Jurkat, Clone E6-1 (cell line): ENCODE data around the gene JAZF1.
A peak's percentile ranks its signal among the peaks of the same experiment; 100 is the strongest.

ENCODE experiments used
- DNase-seq: peaks from one replicate; pipeline ENCODE4 v3.0.0-alpha.2; 2011; ENCODE audit warnings: low read depth, low spot score
- H3K4me3 ChIP-seq: 2 replicates; pipeline ENCODE4 v1.5.1; 2011; ENCODE audit warnings: mild to moderate bottlenecking, low read length, control low read depth, moderate library complexity

Gene JAZF1

DNA sequence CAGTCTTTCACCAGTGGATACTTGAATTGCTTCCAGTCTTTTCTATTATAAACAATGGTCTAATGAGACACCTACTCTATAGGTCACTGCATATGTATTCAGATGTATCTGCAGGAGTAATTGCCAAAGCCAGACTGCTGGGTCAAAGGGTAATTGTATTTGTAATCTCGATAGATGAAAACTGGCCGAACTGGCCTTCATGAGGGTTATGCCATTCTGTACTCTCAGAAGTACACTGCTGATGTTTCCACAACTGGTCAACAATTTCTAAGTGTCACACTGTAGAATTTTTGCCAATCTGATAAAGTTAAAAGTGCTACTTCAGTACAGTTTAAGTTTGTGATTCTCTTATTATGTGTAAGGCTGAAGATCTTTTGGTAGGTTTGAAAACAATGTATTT, 64.6 kb downstream of the JAZF1 start:
- no peak for DNase-seq
- H3K4me3 ChIP-seq: no peak overlapping the region

DNA sequence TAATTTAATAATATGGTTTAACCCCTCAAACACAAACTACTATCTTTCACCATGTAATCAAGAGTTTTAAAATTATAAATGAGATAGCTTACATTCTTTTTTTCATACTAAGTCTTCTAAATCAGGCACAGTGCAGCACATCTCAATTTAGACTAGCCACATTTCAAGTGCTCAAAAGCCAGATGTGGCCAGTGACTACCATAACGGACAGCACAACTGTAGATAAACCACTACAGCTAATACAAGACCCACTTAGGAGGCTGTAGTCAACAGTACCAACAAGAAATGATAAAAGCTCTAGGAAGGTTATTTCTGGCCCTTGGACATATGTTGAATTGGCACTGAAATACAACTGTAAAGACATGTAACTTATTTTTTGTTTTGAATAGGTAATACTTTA, 65.3 kb downstream of the JAZF1 start:
- DNase-seq: no peak
- no peak overlapping the region for H3K4me3 ChIP-seq

DNA sequence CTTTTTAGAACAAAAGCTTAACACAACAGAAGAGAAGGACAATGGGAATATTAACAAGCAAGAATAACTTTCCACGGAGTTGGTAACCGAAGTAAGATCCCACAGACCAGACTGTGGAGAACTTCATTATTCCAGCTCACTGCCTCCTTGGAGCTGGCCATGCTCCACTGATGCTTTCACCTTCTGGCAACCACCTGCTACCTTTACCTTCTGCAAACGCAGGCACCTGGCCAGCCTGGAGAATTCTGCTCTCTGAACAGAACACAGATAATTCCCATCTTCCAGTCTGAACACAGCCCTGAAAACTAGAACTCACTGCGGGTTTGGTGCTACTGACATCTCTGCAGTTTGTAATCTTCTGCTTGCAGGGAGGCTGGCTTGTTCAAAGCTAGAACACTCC, 66.5 kb downstream of the JAZF1 start:
- DNase-seq: no peak
- H3K4me3 ChIP-seq: no peak overlapping the region

DNA sequence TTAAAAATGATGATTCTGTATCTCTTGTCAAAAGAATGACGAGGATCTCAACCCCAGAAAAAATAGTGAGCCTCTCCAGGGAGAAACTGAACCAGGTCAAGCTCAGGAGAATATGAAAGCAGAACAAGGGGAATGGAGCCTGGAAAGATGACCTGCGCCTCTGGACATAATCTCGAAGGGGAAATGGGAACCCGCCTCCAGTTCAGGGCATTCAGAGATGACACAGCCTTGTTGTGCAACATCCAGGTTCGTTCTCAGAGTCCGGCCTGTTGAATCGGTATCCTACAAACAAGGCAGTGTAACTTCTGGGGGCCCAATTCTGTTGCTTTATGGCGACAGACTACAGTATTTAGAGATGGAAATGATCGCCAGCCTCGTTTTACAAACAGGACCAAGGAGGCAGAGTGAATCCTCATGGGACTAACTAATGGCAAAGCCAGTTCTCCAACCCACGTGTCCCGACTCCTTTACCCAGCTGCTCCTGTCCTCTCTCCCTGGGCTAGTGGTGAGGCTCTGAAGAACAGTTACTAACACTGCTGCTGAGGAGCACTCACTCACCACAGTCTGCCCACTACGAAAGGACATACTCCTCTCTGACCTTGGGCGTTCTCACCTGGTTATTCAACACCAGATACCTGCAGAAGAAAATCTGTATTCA, 67.6 kb downstream of the JAZF1 start:
- no peak overlapping the region for H3K4me3 ChIP-seq
- no peak for DNase-seq

DNA sequence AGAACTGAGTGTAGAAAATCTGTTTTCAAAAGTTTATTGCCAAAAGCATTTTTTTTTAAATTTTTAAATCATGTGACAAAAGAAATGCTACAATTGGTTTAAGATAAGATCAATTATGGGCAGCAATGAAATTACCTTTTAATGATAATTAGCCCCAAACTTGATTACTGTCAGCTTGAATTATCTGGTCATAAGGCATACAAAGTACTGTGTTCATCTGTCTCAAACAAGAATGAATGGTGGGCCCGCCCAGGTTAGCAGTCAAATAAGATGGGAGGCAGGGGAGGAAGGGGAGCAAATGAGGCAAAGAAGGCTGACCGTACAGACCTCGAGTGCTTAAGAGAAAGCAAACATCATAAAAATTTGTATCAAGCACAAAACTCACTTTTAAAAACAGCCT, 68.1 kb downstream of the JAZF1 start:
- no peak for DNase-seq
- H3K4me3 ChIP-seq: no peak overlapping the region

DNA sequence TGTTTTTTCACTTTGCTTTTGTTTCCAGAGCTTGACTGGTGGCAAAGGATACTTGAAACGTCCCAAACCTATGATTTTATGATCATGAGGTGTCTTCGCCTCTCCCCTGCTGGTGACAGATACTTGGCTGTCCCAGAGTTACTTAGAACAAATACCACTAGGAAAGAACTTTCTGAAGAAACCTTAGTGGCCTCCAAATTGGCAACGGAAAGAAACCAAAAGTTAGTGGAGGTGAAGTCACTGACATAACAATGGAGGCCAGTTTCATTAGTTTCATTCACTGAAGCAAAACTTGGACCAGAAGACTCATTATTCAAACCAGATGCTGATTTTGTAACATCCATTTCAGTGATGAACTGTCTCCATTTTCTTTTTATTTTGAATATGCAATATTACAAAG, 68.6 kb downstream of the JAZF1 start:
- H3K4me3 ChIP-seq: no peak overlapping the region
- DNase-seq: no peak

DNA sequence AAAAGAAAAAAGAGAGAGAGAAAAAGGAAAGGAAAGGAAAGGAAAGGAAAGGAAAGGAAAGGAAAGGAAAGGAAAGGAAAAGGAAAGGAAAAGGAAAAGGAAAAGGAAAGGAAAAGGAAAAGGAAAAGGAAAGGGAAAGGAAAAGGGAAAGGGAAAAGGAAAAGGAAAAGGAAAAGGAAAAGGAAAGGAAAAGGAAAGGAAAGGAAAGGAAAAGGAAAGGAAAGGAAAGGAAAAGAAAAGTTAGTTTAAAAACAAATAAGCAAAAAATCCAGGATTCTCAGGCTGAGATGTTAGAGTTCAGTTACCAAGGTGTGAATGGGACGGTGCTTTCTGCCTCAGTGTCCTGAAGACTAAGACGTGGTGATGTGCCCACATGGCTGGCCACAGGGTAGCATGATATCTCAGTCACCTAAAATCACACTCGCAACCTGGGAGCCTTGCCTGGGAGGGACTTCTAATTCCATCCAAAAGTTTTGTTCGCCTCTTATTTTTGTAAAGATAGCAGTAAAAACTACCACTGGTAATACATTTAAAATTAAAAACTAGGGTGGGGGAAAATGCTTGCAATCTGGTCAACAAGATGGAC, 70.1 kb downstream of the JAZF1 start:
- no peak for DNase-seq
- H3K4me3 ChIP-seq: no peak overlapping the region

DNA sequence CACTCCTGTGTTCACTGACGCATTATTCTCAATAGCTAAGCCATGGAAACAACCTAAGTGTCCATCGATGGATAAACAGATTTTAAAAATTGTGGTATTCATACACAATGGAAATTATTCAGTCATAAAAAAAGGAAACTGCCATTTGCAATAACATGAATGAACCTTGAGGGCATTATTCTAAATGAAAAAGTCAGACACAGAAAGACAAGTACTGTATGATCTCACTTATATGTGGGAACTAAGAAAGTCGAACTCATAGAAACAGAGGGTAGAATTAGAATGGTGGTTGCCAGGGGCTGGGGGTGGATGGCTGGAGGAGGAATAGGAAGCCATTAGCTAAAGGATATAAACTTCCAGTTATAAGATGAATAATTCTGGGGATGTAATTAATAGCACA, 71.8 kb downstream of the JAZF1 start:
- no peak overlapping the region for H3K4me3 ChIP-seq
- DNase-seq: no peak

DNA sequence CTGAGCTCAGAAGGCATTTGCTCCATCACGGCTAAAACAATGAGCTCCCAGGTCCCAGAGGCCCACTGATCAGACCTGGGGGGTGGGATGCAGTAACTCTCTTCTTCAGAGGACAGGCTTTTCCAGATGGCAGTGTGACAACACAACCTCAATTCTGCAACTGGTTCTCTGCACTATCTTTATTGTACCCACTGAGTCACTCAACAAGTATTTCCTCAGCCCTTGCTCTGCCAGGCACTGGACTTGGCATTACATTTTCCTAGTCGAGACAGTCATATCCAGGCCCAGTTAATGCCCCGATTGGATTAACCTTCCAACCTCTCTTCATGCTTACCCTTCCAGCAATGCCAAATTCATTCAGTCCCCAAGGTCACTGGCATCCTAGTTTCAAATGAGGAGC, 72.6 kb downstream of the JAZF1 start:
- DNase-seq: no peak
- no peak overlapping the region for H3K4me3 ChIP-seq

DNA sequence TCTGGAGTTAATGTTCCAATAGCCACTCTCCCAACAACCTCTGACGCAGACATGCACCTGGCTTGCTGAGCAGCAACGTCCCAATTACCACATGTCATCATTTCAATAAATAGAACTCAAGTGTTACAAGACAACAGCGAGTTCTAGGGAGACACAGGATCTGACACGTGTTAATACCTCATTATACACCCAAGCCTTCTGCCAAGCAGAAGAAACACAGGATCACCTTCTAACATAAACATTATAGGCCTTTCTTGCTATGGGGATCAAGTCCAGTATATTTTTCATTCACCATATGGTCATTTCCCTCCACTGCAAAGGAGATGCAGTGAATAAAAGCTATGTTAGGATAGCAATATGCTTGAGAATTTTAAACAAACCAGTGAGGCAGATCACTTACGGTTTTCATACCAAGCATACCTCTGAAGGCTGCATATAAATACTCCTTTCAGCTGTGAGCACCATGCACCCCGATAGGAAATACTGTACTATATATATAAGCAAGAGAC, 74.2 kb downstream of the JAZF1 start:
- no peak overlapping the region for H3K4me3 ChIP-seq
- DNase-seq: no peak

DNA sequence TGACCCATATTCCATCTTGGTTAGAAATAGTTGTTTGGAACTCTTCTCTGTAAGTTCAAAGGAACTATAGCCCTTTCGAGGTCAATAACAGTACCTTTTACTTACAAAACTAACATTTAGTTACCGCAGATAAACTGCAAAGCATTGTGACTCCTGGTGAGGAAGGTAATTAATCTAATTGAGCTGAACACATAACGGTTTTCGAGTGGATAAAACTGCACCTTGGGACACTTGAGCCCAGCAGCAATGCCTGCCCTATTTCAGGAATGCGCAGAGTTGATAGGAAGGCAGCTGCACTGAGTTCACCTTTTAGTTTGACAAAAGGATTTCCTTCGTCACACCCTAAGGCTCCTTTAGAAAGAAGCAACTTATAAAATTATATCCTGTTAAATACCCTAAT, 75.4 kb downstream of the JAZF1 start:
- DNase-seq: no peak
- no peak overlapping the region for H3K4me3 ChIP-seq

DNA sequence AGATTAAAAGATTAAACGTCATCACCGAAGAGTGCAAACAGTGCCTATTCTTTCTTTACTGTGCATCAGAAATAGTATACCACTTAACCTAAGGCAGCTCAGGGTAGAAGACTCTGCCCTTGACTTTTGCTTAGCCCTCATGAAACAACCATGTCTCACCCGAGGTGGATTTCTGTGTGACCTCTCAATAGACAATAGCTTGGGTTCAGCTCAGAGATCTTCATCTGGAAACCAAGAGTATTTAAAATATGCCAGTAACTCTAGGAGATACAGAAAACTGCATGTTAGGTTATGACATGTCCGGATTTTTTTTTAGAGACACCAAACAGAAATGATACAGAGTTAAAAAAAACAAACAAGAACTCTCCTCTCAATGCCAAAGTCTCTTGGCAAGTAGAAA, 75.8 kb downstream of the JAZF1 start:
- DNase-seq: no peak

DNA sequence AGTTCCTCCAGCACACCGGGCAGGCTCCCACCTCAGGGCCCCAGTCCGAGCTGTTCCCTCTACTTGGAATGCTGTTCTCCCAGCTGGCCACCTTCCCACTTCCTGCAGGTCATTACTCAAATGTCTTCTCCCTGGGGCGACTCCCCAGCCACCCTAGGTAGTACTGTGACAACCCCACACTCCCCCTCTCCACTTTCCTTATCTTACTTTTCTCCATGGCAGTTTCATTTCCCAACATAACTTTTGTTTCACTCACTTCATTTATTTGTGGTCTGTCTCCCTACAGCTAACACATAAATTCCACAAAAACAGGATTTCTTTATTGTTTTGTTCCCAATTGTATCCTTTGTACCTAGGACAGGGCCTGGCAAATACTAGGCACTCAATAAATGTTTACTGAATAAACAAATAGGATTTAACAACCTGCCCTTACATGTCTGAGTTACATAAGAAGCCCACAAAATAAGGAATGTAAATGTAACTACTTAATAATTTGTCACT, 76.5 kb downstream of the JAZF1 start:
- no peak overlapping the region for H3K4me3 ChIP-seq
- no peak for DNase-seq

More for the DNA sequence above, 75.8 kb downstream of the JAZF1 start:
- H3K4me3 ChIP-seq: no peak overlapping the region

DNA sequence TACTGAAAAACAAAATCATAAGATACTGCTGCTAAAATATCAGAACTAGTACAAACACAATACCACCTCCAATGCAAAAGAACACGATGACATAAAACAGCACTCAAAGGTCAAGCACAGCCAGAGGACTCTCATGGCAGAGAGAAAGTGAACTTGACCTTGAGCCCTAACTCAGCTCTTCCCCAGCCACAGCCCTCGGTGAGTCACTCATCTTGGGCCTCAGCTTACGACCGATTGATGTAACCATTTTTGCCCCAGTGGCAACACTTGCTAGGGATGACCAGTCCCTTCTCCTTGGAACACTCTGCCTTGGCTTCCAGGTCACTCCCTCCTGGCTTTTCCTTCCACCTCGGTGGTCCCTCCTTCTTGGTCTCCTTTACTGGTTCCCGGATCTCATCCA, 77.8 kb downstream of the JAZF1 start:
- no peak overlapping the region for H3K4me3 ChIP-seq
- no peak for DNase-seq

DNA sequence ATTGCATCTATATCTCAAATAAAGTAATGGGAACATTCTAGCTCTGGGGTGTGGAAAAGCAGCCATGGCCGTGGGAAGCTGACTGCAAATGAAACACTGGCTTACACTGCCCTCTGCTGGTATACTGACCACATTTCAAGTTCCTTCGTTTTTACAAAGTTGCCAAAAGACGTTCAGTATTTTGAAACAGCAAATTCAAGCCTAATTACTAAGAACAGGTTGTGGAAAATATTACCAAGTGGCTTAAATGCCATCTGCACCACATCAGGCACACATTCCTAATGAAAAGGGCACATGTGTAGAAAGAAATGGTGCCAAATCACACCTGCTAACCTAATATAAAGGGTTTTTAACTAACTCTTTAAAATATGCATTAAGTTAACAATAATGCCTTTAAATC, 83.9 kb downstream of the JAZF1 start:
- H3K4me3 ChIP-seq: no peak overlapping the region
- peak; percentile 44 for DNase-seq

DNA sequence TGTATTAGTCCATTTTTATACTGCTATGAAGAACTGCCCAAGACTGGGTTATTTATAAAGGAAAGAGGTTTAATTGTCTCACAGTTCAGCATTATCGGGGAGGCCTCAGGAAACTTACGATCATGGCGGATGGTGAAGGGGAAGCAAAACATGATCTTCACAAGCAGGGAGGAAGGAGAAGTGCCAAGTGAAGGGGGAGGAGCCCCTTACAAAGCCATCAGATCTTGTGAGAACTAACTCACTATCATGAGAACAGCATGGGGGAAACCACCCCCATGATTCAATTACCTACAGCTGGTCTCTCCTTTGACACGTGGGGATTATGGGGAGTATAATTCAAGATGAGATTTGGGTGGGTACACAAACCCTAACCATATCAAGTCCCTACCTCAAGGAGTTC, 85.4 kb downstream of the JAZF1 start:
- no peak overlapping the region for H3K4me3 ChIP-seq
- no peak for DNase-seq

DNA sequence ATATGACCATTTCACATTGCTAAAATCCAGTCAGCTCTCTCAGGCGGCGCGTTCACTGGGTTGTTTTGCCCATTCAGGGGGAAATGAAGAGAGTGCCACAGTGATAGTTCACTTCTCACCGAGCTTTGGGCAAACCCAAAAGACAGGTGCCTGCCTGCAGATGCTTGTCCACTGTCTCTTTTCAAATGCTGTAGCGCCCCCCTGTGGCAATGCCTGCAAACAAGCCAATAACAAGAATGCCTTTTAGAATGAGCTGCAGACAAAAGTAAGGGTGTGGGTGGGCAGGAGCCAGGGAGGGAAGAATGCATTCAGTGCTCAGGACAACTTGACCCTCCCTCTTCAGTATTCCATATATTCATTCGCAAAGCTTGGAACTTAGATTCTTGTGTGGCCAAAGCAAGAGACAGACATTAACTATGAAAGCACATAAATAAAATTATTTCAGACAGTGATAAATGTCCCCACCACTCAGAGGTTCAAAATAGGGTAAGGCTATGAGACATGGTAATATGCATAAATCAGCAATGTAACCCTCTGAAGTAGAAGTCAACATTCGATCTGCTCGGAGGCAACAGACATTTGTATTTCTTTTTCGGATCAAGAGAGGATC, 86.9 kb downstream of the JAZF1 start:
- DNase-seq: peak; percentile 42
- no peak overlapping the region for H3K4me3 ChIP-seq

DNA sequence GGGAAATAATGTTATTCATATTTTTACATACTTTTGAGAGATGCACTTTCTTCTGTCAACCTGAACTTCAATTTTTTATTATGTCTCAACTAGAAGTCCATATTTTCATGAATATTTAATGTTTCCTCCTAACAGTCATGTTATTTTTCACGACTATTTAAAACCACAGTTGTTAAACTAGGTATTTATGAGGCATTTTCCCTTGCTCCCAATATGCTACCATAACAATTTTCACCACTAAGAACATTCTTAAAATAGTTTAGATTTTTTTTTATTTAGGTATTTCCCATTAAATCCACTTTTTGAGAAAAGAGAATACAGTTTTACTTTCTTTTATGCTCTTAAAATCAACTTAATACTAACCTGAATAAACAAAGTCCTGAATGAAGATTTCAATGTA, 89.4 kb downstream of the JAZF1 start:
- no peak overlapping the region for H3K4me3 ChIP-seq
- no peak for DNase-seq

DNA sequence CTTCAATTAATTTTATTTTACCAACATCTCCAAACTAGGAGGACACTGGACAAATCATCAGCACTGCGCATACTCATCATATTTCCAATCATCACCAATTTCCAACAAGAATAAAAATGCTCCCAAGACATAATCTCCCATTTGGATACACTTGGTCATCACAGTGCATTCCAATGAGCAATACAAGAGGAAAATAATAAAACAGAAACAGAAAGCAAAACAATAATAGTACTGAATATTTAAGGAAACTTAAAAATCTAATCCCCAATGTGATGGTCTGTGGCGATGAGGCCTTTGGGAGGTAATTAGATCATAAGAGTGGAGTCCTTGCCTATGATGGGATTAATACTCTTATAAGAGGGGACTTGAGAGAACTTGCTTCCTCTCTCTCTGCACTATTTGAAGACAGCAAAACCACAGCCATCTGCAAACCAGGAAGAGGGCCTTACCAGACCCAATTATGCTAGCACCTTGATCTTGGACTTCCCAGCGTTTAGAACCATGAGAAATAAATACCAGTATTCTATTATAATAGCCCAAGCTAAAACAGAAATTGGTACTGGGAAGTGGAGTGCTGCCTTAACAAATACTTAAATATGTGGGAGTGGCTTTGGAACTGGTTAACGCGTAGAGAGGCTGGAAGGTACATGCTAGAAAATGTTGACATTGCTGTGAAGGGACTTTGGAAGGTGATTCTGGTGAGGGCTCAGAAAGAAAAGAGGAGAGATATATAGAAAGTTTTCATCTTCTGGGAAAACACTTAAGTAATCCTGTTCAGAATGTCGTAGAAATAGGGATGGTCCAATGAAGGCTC, 91.5 kb downstream of the JAZF1 start:
- DNase-seq: no peak
- no peak overlapping the region for H3K4me3 ChIP-seq

DNA sequence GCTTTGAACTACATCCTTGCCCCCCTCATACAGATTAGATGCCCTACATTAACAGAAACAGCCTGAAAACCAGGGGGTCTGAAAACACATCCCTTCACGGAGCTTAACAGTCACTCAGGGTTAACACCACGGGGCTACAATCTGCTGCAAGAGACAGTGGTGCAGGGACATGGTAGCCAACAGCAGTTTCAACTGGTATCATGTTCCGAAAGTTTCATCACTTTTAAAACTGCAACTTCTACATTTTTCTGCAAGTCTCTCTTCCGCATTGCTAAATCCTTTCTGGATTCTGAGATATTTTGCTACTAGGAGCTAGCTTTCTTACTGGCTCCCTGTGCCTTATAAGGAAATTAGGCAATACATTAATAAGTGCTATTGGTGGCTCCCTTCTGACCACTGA, 92.6 kb downstream of the JAZF1 start:
- no peak for DNase-seq
- no peak overlapping the region for H3K4me3 ChIP-seq
